Panc1 (cell line): ENCODE measurements around the gene KCNMA1.

Experiments
- CTCF ChIP-seq: fragments of 450-650 bp; IDR thresholded peaks from 2 replicates; pipeline ENCODE4 v1.5.1; 2017; ENCODE audit warnings: mild to moderate bottlenecking
- POLR2AphosphoS5 ChIP-seq: IDR thresholded peaks from 2 replicates; pipeline ENCODE4 v1.6.1; 2012; ENCODE audit warnings: mild to moderate bottlenecking, low read depth, low read length, moderate library complexity
- REST ChIP-seq, 2 experiments: IDR thresholded peaks; 2 replicates each; pipeline ENCODE4 v1.6.1; 2011 to 2012; ENCODE audit warnings: low read depth in 2 of 2, control low read depth in 1 of 2, low read length in 1 of 2, mild to moderate bottlenecking in 1 of 2, moderate library complexity in 1 of 2; ENCODE audit not compliant: insufficient read depth in 1 of 2
- TCF7L2 ChIP-seq: IDR thresholded peaks from 2 replicates; pipeline ENCODE4 v1.6.1; 2011; ENCODE audit warnings: mild to moderate bottlenecking, low read depth, low read length, inconsistent platforms

GRCh38 chr10:77204171-77204570, 433.4 kb downstream of the KCNMA1 start:
- TF ChIP-seq REST (IDR thresholded peaks at IDR 0.05; ENCODE audit: insufficient read depth in 1 of 2, low read depth in 2 of 2, low read length in 1 of 2) (no peak), CTCF (no peak), TCF7L2 (no peak), POLR2AphosphoS5 (no peak)
